Kasumi-1 (cell line): ENCODE data around the gene TDRD9.

ENCODE experiments used
- DNase-seq, 2 experiments: peaks; one replicate each; lab custom pipeline; 2025; lab: John Stamatoyannopoulos, UW

The TDRD9 gene

GRCh38 chr14:103994535-103995184 lies 66.4 kb downstream of the TDRD9 start:
- DNase-seq: no peak

DNA sequence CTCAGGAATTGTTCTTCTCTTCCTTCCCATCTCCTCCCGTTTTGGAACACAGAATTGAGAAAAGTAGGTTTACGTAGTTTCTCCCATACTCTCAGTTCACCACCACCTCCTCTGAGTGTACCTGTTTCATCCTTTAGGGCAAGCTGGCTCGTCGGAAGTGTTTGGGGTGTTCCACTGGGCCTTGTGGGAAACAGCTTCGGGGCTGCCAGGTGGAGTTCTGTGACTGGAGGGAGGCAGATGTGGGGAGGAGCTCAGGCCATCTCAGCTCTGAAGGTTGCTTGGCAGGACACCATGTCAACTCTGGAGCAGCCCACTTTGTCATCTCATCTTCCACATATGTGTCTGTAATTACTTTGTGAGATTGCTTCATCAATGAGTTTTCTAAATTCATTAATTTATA lies 67.6 kb downstream of the TDRD9 start:
- DNase-seq: no peak

DNA sequence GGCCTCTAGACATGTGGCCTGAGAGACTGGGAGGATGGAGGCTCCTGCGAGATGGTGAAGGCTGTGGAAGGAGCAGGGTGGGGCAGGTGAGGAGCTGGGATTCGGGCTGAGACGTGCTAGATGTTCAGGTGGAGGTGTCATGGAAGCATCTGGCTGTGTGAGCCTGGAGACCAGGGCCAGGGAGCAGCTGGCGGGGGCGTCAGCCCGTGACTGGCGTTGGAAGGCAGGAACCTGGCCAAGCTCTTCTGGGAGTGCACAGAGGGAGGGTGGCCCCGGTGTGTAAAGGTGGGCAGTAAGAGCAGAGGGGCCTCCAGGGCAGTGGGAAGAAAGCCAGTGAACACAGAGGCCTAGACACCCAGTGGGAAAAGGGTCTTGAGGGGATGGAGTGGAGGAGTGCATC lies 69.1 kb downstream of the TDRD9 start:
- no peak for DNase-seq

DNA sequence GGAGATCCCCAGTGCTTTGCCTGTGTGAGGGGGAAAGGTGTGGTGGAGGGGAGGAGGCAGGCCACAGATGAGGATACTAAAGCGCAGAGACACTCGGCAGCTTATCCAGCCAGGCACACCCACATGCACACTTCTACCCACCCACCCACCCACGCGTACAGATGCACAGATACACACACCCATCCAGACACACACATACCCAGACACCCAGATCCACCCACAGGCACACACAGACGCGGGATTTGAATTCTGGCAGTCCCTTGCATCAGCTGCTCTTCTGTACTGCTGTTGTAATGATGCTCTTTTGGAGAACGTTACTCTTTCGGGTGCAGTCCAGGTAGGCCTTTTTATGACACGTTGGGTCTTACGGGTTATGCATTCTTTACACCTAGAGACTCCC lies 69.8 kb downstream of the TDRD9 start:
- DNase-seq: no peak

DNA sequence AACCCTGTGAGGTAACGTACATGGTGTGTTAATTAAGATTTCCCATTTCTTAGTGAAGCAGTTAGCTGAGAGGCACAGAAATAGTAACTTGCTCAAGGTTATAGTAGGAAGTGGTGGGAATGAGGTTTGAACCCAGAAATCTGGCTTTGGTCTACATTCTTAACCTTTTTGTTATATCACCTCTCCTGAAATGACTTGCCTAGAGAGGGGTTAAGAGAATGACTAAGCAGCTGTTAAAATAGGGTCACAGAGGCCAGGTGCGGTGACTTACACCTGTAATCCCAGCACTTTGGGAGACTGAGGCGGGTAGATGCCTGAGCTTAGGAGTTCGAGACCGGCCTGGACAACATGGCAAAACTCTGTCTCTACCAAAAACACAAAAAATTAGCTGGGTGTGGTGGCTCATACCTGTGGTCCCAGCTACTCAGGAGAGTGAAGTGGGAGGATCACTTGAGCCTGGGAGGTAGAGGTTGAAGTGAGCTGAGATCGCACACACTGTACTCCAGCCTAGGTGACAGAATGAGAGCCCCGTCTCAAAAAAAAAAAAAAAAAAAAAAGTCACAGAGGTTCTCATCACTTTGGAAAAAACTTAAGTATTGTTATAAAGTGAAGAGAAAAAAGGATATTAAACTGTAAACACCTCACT lies 71.7 kb downstream of the TDRD9 start:
- no peak for DNase-seq

- peak; percentile 6 to 14 for DNase-seq
Observed at GRCh38 chr14:104001003-104001402, 72.7 kb downstream of the TDRD9 start.

GRCh38 chr14:104003616-104004015 lies 75.4 kb downstream of the TDRD9 start:
- DNase-seq: no peak

- DNase-seq: no peak
Observed at GRCh38 chr14:104004849-104005248, 76.6 kb downstream of the TDRD9 start.

- DNase-seq: no peak
Observed at GRCh38 chr14:104005489-104005888, 77.2 kb downstream of the TDRD9 start.

DNA sequence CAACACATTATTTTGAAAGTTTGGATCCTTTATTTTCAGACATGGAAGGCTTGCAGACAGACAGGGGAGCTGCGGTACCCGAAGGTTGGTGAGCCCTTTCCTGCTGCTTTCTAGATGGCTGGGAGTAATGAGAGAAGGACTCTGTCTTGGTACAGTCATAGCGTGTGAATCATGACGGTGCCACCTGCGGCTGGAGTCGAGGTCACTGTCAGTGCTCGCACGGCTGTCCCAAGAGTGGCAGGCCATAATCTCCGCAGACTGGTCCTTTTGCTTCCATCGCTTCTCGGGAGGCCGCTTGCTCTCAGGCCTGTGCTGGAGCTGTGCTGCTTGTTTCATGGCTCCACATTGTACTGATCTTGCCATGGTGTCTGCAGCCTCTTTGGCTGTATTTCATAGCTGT lies 78.9 kb downstream of the TDRD9 start:
- no peak for DNase-seq

- DNase-seq: no peak
Observed at GRCh38 chr14:104009297-104009696, 81.0 kb downstream of the TDRD9 start.

DNA sequence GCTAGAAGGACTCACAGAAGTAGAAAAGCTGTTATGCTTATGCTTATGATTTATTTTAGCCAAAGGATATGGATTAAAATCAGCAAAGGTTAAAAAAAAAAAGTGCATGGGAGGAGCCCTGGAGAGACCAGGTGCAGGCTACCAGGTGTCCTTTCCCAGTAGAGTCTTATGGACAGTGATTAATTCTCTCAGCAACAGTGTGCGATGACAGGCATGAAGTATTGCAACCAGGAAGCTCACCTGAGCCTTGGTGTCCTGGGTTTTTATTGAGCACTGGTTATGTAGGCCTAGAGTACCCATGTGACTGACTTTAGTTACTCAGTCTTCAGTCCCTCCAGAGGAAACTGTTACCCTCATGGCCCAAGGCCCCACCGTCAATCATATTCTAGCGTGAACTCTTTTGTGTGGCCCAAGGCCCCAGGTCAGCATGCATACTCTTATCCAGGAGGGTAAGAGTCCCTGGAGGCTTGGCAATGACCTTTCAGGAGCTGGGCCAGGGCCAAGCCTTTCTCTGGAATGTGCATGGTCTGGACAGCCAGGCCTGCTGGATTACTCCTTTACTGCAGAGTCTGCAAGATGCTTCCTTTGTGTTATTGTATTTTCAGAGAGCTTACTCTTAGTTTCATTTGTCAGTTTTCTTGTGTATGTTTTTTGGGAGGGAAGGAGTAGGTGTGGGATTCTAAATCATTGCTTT lies 83.7 kb downstream of the TDRD9 start:
- no peak for DNase-seq

DNA sequence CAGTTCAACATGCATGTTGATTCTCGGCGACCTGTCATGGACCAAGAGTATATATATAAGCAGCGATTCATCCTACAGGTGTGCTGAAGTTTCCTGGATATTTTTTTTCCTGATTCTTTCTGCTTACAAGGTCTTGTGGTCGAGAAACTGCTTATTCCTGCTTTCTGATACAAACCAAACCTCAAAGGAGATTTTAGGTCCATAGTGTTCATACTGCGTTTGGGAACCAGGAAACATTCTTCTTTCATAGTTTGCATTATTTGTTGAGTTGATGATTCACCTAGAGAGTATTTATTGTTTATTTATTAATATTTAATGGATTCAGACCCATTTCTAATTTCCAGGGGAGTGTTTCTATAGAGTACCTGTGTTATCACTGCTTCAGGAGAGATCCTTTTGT lies 86.5 kb downstream of the TDRD9 start:
- DNase-seq: no peak

DNA sequence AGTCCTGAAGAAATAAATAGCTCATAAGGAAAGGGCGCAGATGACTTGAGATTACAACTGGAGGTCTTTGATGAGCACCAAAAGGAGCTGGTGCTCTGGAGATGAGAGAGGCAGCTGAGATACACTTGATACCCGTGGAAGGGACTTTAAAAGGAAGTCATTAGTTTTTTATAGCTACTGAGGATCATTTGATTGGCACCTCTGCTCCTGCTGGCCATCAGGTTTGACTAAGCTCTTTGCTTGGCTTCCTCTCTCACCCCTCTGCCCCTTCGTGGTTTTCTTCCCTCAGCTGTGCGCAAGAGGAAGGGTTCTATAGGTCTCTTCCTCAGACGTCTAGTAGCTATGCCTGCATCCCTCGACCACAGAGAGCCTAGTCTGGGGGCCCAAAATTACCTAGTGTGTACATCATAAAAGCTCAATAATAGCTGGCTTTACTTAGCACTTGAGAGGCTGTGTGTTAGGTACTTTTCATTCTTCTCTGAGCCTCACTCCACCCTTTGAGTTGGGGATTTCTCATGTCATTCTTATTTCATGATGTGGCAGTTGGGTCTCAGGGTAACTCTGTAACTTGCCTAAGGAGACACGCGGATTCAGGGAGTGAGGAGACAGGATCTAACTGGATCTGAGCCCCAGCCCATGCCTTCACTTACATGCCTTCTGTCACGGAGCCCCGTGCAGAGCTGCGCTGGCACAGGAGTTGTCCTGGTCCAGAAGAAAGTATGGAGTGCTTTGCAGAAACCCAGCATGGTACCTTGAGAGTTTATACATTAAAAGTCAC lies 88.8 kb downstream of the TDRD9 start:
- DNase-seq: no peak

GRCh38 chr14:104019029-104019428 lies 90.8 kb downstream of the TDRD9 start:
- DNase-seq: no peak

DNA sequence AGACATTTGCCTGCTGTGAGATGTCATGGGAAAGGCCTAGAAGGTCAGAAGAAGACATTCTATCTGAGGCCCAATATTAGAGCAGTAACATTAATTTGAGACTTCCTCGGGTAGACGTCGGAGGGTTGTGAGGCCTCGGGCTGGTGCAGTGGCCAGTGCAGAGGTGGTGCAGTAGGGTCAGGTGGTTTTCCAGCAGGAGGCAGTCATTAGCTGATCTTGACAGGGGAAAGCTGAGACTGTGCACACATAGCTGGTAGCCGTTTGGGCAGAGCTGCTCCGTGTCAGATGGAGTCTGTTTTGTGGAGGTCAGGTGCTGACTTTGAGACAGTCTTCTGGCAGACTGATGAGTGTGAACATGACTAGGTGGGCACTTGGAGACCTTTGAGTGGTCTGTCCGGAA lies 91.5 kb downstream of the TDRD9 start:
- DNase-seq: no peak

DNA sequence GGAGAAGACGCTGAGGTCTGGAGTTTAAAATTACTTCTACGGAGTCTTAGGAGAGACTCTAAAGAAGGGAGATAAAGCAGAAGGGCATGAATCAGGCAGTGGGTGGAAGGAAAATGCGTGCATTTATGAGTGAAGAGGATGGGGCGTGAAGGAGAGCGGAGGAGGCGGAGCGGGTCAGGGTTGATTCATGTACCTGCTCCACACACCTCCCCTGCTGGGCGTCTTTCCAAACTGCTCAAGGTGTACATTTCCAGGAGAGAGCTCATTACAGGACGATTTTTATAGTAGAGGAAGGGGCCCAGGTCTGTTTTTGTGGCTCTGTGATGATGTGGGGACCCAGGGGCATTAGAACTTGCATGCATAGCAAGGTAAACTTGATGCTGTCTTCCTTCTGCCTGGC lies 92.2 kb downstream of the TDRD9 start:
- no peak for DNase-seq

- no peak for DNase-seq
Observed at GRCh38 chr14:104023325-104024055, 95.2 kb downstream of the TDRD9 start.

DNA sequence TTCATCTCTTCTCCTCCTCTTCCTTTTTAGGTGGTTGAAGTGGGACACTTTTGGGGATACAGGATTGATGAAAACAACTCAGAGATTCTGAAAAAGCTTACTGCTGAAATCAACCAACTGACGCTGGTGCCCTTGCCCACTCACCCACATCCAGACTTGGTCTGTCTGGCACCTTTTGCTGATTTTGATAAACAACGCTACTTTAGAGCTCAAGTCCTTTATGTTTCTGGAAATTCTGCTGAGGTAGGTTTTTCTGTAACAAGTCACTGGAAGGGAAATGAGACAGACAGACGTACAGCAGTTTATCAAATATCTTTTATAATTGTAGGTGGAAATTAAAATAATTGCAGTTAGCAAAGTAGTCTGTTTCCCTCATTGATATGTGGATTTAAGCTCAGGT lies 97.3 kb downstream of the TDRD9 start:
- DNase-seq: no peak

GRCh38 chr14:104026024-104026423 lies 97.8 kb downstream of the TDRD9 start:
- DNase-seq: no peak

GRCh38 chr14:104030958-104031357 lies 102.7 kb downstream of the TDRD9 start:
- DNase-seq: no peak

DNA sequence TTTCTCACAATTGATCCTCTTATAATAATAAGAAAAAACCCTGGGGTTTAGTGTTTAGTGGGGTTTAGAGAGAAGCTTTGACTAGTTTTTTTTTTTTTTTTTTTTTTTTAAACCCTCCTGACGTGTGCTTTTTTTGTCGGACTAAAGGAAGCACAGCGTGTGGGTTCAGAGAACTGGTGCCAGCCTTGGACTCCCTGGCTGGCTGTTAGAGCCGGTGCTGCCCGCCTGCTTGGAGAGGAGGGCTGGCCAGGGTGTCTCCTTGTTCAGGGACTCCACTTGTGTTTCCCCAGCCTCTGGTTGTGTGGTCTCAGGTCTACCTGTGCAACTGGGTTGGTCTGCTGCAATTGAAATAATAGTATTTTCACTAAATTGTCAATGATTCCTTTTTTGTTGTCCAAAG lies 103.1 kb downstream of the TDRD9 start:
- DNase-seq: no peak
